T-cell (primary cell): ENCODE results near the gene DMRTC2. TPM values are rescaled to one million over a fixed set of nuclear protein-coding genes. Genes with fewer than 3 reads are reported as not detected.

ENCODE experiments used
- ATAC-seq, 4 experiments: fragments of 200-7000 bp in 3 of 4; fragments of 150-1000 bp in 1 of 4; cut with Tn5 transposase; replicated peaks in 1 of 4; 1 replicate in 3 of 4; 2 replicates in 1 of 4; pipeline ENCODE4 v1.10.0; 2021; ENCODE audit warnings: moderate library complexity in 3 of 4, mild to moderate bottlenecking in 2 of 4, moderate number of reproducible peaks in 1 of 4
- CTCF ChIA-PET, 2 donors: fragments of 300-600 bp; sonication (Branson Sonifier 250); formaldehyde crosslinking; loops; one replicate each; lab custom pipeline; 2022; ENCODE audit warnings: antibody characterized with exemption in 2 of 2; lab: Charles Lee
- POLR2A ChIA-PET, 2 donors: fragments of 300-600 bp; sonication (Branson Sonifier 250); formaldehyde crosslinking; loops; one replicate each; lab custom pipeline; 2022; ENCODE audit warnings: antibody characterized with exemption in 2 of 2; lab: Charles Lee
- DNase-seq, 35 experiments: peaks; one replicate each; pipeline versions ENCODE4 v3.0.0 to v3.0.0-alpha.2; 2013 to 2023
- H3K27ac ChIP-seq: one replicate; pipeline ENCODE4 v1.5.1; 2013; ENCODE audit warnings: low read length
- H3K27me3 ChIP-seq, 2 experiments: replicated peaks in 1 of 2; 1 replicate in 1 of 2; 2 replicates in 1 of 2; pipeline versions ENCODE4 v1.6.1 to v1.7.0; 2013; ENCODE audit warnings: low read length in 1 of 2, mixed read lengths in 1 of 2; ENCODE audit not compliant: control insufficient read depth in 2 of 2, insufficient read depth in 2 of 2; ENCODE audit errors: extremely low read depth in 1 of 2
- H3K36me3 ChIP-seq, 2 donors: 1 replicate in 1 of 2; 2 replicates in 1 of 2; pipeline versions ENCODE4 v1.6.1 to v1.7.0; 2013; ENCODE audit warnings: low read length in 1 of 2; ENCODE audit not compliant: control insufficient read depth in 2 of 2, insufficient read depth in 1 of 2; ENCODE audit errors: extremely low read depth in 1 of 2
- H3K4me1 ChIP-seq, 2 experiments: 1 replicate in 1 of 2; 2 replicates in 1 of 2; pipeline versions ENCODE4 v1.6.1 to v1.7.0; 2013; ENCODE audit warnings: low read length in 2 of 2, mixed read lengths in 1 of 2; ENCODE audit not compliant: insufficient read depth in 2 of 2, control insufficient read depth in 1 of 2; ENCODE audit errors: extremely low read depth in 1 of 2
- H3K4me3 ChIP-seq, 2 donors: 1 replicate in 1 of 2; 2 replicates in 1 of 2; pipeline versions ENCODE4 v1.5.1 to v1.7.0; 2013; ENCODE audit warnings: mild to moderate bottlenecking in 2 of 2, low read length in 1 of 2, moderate library complexity in 1 of 2; ENCODE audit not compliant: control insufficient read depth in 1 of 2; ENCODE audit errors: extremely low read depth in 1 of 2
- H3K9me3 ChIP-seq: 2 replicates; pipeline ENCODE4 v1.7.0; 2013
- H3K27ac Mint-ChIP-seq, 2 donors: one replicate each; pipeline ENCODE4 v1.8.0; 2020 to 2021; ENCODE audit warnings: mild to moderate bottlenecking in 2 of 2, mixed read lengths in 2 of 2
- H3K27me3 Mint-ChIP-seq, 2 donors: one replicate each; pipeline ENCODE4 v1.8.0; 2021 to 2022; ENCODE audit warnings: mixed read lengths in 2 of 2
- H3K36me3 Mint-ChIP-seq: one replicate; pipeline ENCODE4 v1.8.0; 2021; ENCODE audit warnings: mixed read lengths
- H3K4me1 Mint-ChIP-seq, 3 donors: one replicate each; pipeline ENCODE4 v1.8.0; 2020 to 2022; ENCODE audit warnings: mixed read lengths in 3 of 3, mild to moderate bottlenecking in 1 of 3
- H3K4me3 Mint-ChIP-seq, 3 donors: one replicate each; pipeline ENCODE4 v1.8.0; 2020 to 2022; ENCODE audit warnings: mild to moderate bottlenecking in 3 of 3, mixed read lengths in 3 of 3, moderate library complexity in 3 of 3
- H3K9me3 Mint-ChIP-seq, 3 donors: one replicate each; pipeline ENCODE4 v1.8.0; 2020 to 2022; ENCODE audit warnings: mixed read lengths in 3 of 3
- WGBS: methylation state at CpG from one replicate; pipeline ENCODE4 v1.1.5; 2013; ENCODE audit warnings: missing lambda C conversion rate; ENCODE audit not compliant: insufficient coverage; 5-methylcytosine and 5-hydroxymethylcytosine counted together
- total RNA-seq, 35 experiments: library from RNA in 6 of 35; stranded (reverse) in 6 of 35; fragments of 120-200 nt in 1 of 35; gene quantifications; one replicate each; pipeline versions ENCODE4 v1.2.1 to v1.2.4 and lab custom pipeline; 2013 to 2026

The DMRTC2 gene
- total RNA-seq, 5 donors from 2014 or later (not counting 1 experiment from before 2014, with no cell fraction given) = not detected

- H3K4me3 Mint-ChIP-seq = no peak overlapping the region
- POLR2A ChIA-PET = interaction anchor here in 1 of 2 donors (0.5 kb wide), 1 partner anchor 1648 kb away, joined by 3 read pairs; no protein-coding TSS in a partner anchor
- CTCF ChIA-PET = interaction anchor here in 1 of 2 donors (0.6 kb wide), 1 partner anchor 365 kb away, joined by 3 read pairs; no protein-coding TSS in a partner anchor
- no peak overlapping the region for H3K4me3 ChIP-seq
- DNase-seq = no peak
- 68% methylated on average over 7 of the region's 7 CpGs for WGBS
- H3K36me3 Mint-ChIP-seq = no peaks in the 10 kb centered on the region
- no peak overlapping the region for H3K27ac Mint-ChIP-seq
- no peaks in the 10 kb centered on the region for H3K4me1 Mint-ChIP-seq
- no peak overlapping the region for H3K27ac ChIP-seq
- peaks cover 4 to 8% of the 10 kb centered on the region in 2 donors for H3K27me3 Mint-ChIP-seq
- no peaks in the 10 kb centered on the region for H3K36me3 ChIP-seq
- H3K27me3 ChIP-seq = peaks cover 0 to 28% of the 10 kb centered on the region in 2 experiments
- ATAC-seq = no peak
- H3K4me1 ChIP-seq = no peaks in the 10 kb centered on the region
- H3K9me3 Mint-ChIP-seq = peaks cover 0 to 4% (median 0%) of the 10 kb centered on the region in 3 donors
- H3K9me3 ChIP-seq = no peaks in the 10 kb centered on the region
These were observed 1.5 kb upstream of the DMRTC2 start for GRCh38 chr19:41843371-41843770.

GRCh38 chr19:41844601-41845000 lies 241 bp upstream of the DMRTC2 start, which contains the start of gene LYPD4:
Gene LYPD4, minus strand, starts transcription at chr19:41844683. Its CDS starts 5,398 bp downstream, at chr19:41839285.
- Histone ChIP-seq H3K36me3 (no peaks in the 10 kb centered on the region), H3K4me1 (no peaks in the 10 kb centered on the region), H3K27ac (no peak within 1 kb of the TSS), H3K27me3 (peaks cover 0 to 17% of the 10 kb centered on the region in 2 experiments), H3K9me3 (no peaks in the 10 kb centered on the region), H3K4me3 (no peak within 1 kb of the TSS)
- ChIA-PET POLR2A (no interaction called here), CTCF (no interaction called here)
- DNase-seq (no peak), ATAC-seq (no peak)
- 89% methylated on average over 26 of the region's 30 CpGs for WGBS
- no peaks in the 10 kb centered on the region for H3K4me1 Mint-ChIP-seq
- no peak within 1 kb of the TSS for H3K4me3 Mint-ChIP-seq
- H3K27me3 Mint-ChIP-seq = no peaks in the 10 kb centered on the region
- H3K27ac Mint-ChIP-seq = no peak within 1 kb of the TSS
- H3K36me3 Mint-ChIP-seq = no peaks in the 10 kb centered on the region
- H3K9me3 Mint-ChIP-seq = peaks cover 0 to 4% (median 0%) of the 10 kb centered on the region in 3 donors

- DNase-seq (no peak), ATAC-seq (no peak)
- no peaks in the 10 kb centered on the region for H3K9me3 ChIP-seq
- no peaks in the 10 kb centered on the region for H3K27me3 Mint-ChIP-seq
- peaks cover 0 to 12% of the 10 kb centered on the region in 2 experiments for H3K27me3 ChIP-seq
- H3K4me3 ChIP-seq = no peak overlapping the region
- H3K27ac Mint-ChIP-seq = no peak overlapping the region
- CTCF ChIA-PET = no interaction called here
- H3K4me1 Mint-ChIP-seq = no peaks in the 10 kb centered on the region
- no peaks in the 10 kb centered on the region for H3K4me1 ChIP-seq
- no peak overlapping the region for H3K4me3 Mint-ChIP-seq
- no peaks in the 10 kb centered on the region for H3K36me3 ChIP-seq
- POLR2A ChIA-PET = no interaction called here
- peaks cover 0 to 4% (median 0%) of the 10 kb centered on the region in 3 donors for H3K9me3 Mint-ChIP-seq
- H3K36me3 Mint-ChIP-seq = no peaks in the 10 kb centered on the region
- 99% methylated on average over 10 of the region's 23 CpGs for WGBS
- H3K27ac ChIP-seq = no peak overlapping the region
These were observed 279 bp downstream of the DMRTC2 start for GRCh38 chr19:41845051-41845590.

- no peak overlapping the region for H3K27ac Mint-ChIP-seq
- no peak for DNase-seq
- no peaks in the 10 kb centered on the region for H3K9me3 ChIP-seq
- H3K27me3 ChIP-seq = peaks cover 0 to 11% of the 10 kb centered on the region in 2 experiments
- no peaks in the 10 kb centered on the region for H3K27me3 Mint-ChIP-seq
- no peaks in the 10 kb centered on the region for H3K4me1 Mint-ChIP-seq
- POLR2A ChIA-PET = no interaction called here
- WGBS = 82% methylated on average over 13 of the region's 19 CpGs
- H3K9me3 Mint-ChIP-seq = peaks cover 0 to 4% (median 0%) of the 10 kb centered on the region in 3 donors
- CTCF ChIA-PET = no interaction called here
- H3K27ac ChIP-seq = no peak overlapping the region
- no peak overlapping the region for H3K4me3 Mint-ChIP-seq
- H3K36me3 ChIP-seq = no peaks in the 10 kb centered on the region
- ATAC-seq = no peak
- no peak overlapping the region for H3K4me3 ChIP-seq
- no peaks in the 10 kb centered on the region for H3K36me3 Mint-ChIP-seq
- no peaks in the 10 kb centered on the region for H3K4me1 ChIP-seq
These were observed 2.7 kb downstream of the DMRTC2 start for GRCh38 chr19:41847351-41848105.

- Mint-ChIP-seq H3K9me3 (peaks cover 0 to 2% (median 0%) of the 10 kb centered on the region in 3 donors), H3K27ac (no peak overlapping the region), H3K27me3 (peaks cover 1 to 2% of the 10 kb centered on the region in 2 donors), H3K4me3 (no peak overlapping the region), H3K36me3 (no peaks in the 10 kb centered on the region), H3K4me1 (no peaks in the 10 kb centered on the region)
- ATAC-seq (no peak), DNase-seq (no peak)
- H3K27ac ChIP-seq = no peak overlapping the region
- no peaks in the 10 kb centered on the region for H3K36me3 ChIP-seq
- H3K4me3 ChIP-seq = no peak overlapping the region
- 84% methylated on average over 5 of the region's 6 CpGs for WGBS
- peaks cover 0 to 11% of the 10 kb centered on the region in 2 experiments for H3K27me3 ChIP-seq
- no peaks in the 10 kb centered on the region for H3K4me1 ChIP-seq
- ChIA-PET POLR2A (interaction anchor here in 1 of 2 donors (0.6 kb wide), 1 partner anchor 47 kb away, joined by 3 read pairs; no protein-coding TSS in a partner anchor), CTCF (interaction anchor here in 1 of 2 donors (0.6 kb wide), 1 partner anchor 77 kb away, joined by 3 read pairs; no protein-coding TSS in a partner anchor)
- no peaks in the 10 kb centered on the region for H3K9me3 ChIP-seq
These were observed 3.8 kb downstream of the DMRTC2 start for GRCh38 chr19:41848666-41849065.

- H3K4me1 ChIP-seq = no peaks in the 10 kb centered on the region
- H3K27me3 ChIP-seq = peaks cover 0 to 11% of the 10 kb centered on the region in 2 experiments
- H3K36me3 ChIP-seq = no peaks in the 10 kb centered on the region
- Mint-ChIP-seq H3K4me3 (no peak overlapping the region), H3K9me3 (no peaks in the 10 kb centered on the region), H3K27ac (no peak overlapping the region), H3K27me3 (peaks cover 2 to 3% of the 10 kb centered on the region in 2 donors), H3K4me1 (no peaks in the 10 kb centered on the region), H3K36me3 (no peaks in the 10 kb centered on the region)
- WGBS = no CpG with 5 or more reads among the region's 2 CpGs
- no peak for ATAC-seq
- no peaks in the 10 kb centered on the region for H3K9me3 ChIP-seq
- POLR2A ChIA-PET = no interaction called here
- H3K27ac ChIP-seq = no peak overlapping the region
- no peak for DNase-seq
- CTCF ChIA-PET = interaction anchor here in 1 of 2 donors (0.6 kb wide), 2 partner anchors 77 to 1152 kb away, joined by 3 to 6 read pairs; no protein-coding TSS in a partner anchor
- no peak overlapping the region for H3K4me3 ChIP-seq
These were observed 4.2 kb downstream of the DMRTC2 start for GRCh38 chr19:41849067-41849466.
